Measurements from ENCODE around the gene GRHPR. TPM values are rescaled to one million over a fixed set of nuclear protein-coding genes. Genes with fewer than 3 reads are reported as not detected.

Gene GRHPR
- polyA plus RNA-seq, 2 of the 4 experiments (the other 2 are of a cell fraction) = 111 to 146 TPM

DNA sequence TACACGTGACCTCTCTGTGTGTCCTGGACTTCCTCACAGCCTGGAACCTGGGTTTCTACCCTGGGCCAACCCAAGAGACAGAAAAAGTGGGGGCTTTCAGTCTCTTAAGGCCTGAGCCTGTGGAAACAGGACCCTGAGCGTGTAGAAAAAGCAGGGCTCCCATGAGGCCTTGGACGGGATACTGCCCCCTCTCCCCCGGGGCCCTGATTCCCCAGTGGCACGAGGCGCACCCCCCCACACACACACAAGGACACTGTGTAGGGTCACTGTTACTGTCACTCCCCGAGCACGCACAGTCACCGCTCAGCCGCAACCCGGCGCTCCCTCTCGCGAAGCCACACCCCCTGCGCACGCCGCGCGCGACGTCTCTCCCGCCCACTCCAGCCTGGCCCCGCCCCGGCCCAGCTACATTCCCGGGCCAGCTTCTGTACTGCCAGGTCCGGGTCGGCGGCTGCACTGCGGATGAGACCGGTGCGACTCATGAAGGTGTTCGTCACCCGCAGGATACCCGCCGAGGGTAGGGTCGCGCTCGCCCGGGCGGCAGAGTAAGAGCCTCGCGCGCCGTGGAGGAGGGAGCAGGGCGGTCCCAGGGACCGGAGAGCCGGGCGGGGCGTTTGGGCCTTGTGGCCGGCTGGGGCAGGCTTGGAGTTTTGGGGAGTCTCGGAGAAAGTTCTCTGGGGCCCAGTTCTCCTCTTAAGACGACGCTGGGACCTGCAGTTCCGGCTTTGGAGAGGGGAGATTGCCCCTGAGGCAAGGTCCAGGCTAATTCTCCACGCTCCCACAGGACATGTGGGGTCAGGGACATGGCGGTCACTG, at the start of gene GRHPR (continued):
- no peak for TF ChIP-seq CEBPB (IDR thresholded peaks at IDR 0.05)
- TF ChIP-seq SREBF2 (IDR thresholded peaks at IDR 0.05) = no peak
- no peak for TF ChIP-seq HOXA7 (CRISPR knock-in tag; IDR thresholded peaks at IDR 0.05)
- TF ChIP-seq, protein P1, sequence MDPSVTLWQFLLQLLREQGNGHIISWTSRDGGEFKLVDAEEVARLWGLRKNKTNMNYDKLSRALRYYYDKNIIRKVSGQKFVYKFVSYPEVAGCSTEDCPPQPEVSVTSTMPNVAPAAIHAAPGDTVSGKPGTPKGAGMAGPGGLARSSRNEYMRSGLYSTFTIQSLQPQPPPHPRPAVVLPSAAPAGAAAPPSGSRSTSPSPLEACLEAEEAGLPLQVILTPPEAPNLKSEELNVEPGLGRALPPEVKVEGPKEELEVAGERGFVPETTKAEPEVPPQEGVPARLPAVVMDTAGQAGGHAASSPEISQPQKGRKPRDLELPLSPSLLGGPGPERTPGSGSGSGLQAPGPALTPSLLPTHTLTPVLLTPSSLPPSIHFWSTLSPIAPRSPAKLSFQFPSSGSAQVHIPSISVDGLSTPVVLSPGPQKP (IDR thresholded peaks at IDR 0.05; ENCODE audit: low read depth, low read length) = no peak
- TF ChIP-seq RNF2 (IDR thresholded peaks at IDR 0.05; ENCODE audit: borderline replicate concordance, low read depth) = no peak

DNA sequence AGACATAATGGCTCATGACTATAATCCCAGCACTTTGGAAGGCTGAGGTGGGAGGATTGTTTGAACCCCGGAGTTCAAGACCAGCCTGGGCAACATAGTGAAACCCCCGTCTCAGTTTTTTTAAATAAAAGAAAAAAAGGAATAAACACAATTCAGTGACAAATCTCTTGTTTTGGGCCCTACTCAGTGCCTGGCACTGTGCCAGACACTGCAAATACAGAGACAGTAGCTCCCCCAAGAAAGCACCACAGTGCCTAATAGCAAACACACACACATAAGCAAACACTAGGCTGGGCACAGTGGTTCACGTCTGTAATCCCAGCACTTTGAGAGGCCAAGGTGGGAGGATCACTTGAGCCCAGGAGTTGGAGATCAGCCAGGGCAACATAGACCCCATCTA, 49.7 kb upstream of the GRHPR start:
- no peak overlapping the region for H3K27ac ChIP-seq
- H3K4me1 ChIP-seq = no peaks in the 10 kb centered on the region
- WGBS (ENCODE audit: missing lambda C conversion rate) = 73% methylated on average over 3 of the region's 3 CpGs
- TF ChIP-seq CBX8 (IDR thresholded peaks at IDR 0.05) = no peak
- TF ChIP-seq HOXA7 (CRISPR knock-in tag; IDR thresholded peaks at IDR 0.05) = no peak
- no peak for TF ChIP-seq NPAS2 (CRISPR knock-in tag; IDR thresholded peaks at IDR 0.05; ENCODE audit: borderline replicate concordance)
- H3K9me3 ChIP-seq = no peaks in the 10 kb centered on the region
- no peak overlapping the region for H3K4me3 ChIP-seq
- no peak for DNase-seq (ENCODE audit: low read depth in 1 of 2, low spot score in 1 of 2)
- CTCF ChIA-PET = interaction anchor here (0.8 to 1.7 kb wide), 6 partner anchors 8 to 377 kb away, joined by 3 to 8 read pairs (median 3); no protein-coding TSS in a partner anchor
- ATAC-seq = no peak
- no peak for FAIRE-seq
- no peak overlapping the region for H3K4me2 ChIP-seq
- POLR2A ChIA-PET = no interaction called here

DNA sequence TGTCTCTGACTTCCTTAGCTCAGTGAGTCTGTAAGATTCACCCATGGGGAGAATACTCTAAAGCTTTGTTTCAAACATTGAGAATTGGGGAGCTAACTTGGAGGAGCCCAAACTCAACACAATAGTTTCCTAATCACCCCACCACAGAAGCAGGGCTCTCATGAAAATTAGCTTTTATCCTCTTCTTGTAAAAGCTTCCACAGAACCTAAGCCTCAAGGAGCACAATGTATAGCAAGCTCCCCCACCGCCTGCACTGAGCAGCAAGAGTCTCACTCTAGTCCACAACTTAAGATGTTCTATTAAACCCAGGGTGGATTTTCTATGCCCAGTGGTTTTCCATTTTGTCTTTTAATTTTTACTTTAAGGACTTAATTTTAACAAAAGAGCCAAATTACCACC, 48.9 kb upstream of the GRHPR start:
- CTCF ChIA-PET = interaction anchor here (0.7 to 1.7 kb wide), 6 partner anchors 14 to 1984 kb away, joined by 3 to 8 read pairs (median 4); no protein-coding TSS in a partner anchor

DNA sequence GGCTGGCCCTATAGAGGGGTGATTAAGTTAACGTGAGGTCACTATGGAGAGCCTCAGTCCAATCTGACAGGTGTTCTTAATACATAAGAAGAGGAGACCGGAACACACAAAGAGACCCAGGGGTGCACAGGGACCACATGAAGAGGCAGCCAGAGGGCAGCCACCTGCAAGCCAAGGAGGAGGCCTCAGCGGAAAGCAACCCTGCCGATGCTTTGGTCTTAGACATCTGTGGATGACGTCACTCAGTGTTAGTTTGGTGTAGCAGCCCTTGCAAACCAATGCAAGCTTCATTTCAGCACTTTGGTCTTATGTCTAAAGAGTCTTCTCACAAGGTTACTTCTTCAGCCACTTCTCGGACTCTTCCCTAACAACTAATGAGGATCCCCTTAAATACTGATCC, 47.6 kb upstream of the GRHPR start:
- TF ChIP-seq ZSCAN20 (CRISPR knock-in tag; IDR thresholded peaks at IDR 0.05) (no peak), RARB (CRISPR knock-in tag; IDR thresholded peaks at IDR 0.05) (no peak), TFCP2L1 (CRISPR knock-in tag; IDR thresholded peaks at IDR 0.05) (no peak), NR3C1 (IDR thresholded peaks at IDR 0.05) (no peak), NFE2L2 (conservative IDR thresholded peaks at IDR 0.05; ENCODE audit: low read length) (no peak)
- TF ChIP-seq, protein P2, sequence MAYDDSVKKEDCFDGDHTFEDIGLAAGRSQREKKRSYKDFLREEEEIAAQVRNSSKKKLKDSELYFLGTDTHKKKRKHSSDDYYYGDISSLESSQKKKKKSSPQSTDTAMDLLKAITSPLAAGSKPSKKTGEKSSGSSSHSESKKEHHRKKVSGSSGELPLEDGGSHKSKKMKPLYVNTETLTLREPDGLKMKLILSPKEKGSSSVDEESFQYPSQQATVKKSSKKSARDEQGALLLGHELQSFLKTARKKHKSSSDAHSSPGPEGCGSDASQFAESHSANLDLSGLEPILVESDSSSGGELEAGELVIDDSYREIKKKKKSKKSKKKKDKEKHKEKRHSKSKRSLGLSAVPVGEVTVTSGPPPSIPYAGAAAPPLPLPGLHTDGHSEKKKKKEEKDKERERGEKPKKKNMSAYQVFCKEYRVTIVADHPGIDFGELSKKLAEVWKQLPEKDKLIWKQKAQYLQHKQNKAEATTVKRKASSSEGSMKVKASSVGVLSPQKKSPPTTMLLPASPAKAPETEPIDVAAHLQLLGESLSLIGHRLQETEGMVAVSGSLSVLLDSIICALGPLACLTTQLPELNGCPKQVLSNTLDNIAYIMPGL (CRISPR knock-in tag; IDR thresholded peaks at IDR 0.05; ENCODE audit: borderline replicate concordance) = no peak
- ChIA-PET POLR2A (no interaction called here), CTCF (interaction anchor here (0.6 kb wide), 1 partner anchor 730 kb away, joined by 3 read pairs; no protein-coding TSS in a partner anchor)
- no peak overlapping the region for H3K4me2 ChIP-seq
- no peak overlapping the region for H3K27ac ChIP-seq
- no peak overlapping the region for H3K4me3 ChIP-seq
- no peaks in the 10 kb centered on the region for H3K9me3 ChIP-seq
- no peaks in the 10 kb centered on the region for H3K4me1 ChIP-seq
- 53% methylated on average over 6 of the region's 6 CpGs for WGBS (ENCODE audit: missing lambda C conversion rate)
- FAIRE-seq = no peak
- no peak for DNase-seq (ENCODE audit: low read depth in 1 of 2, low spot score in 1 of 2)
- ATAC-seq = no peak

More for the DNA sequence above, 48.9 kb upstream of the GRHPR start:
- POLR2A ChIA-PET = no interaction called here
- H3K4me2 ChIP-seq = no peak overlapping the region
- no peak overlapping the region for H3K27ac ChIP-seq
- no peak for TF ChIP-seq RFX5 (IDR thresholded peaks at IDR 0.05)
- no peak for TF ChIP-seq PHF8 (IDR thresholded peaks at IDR 0.05; ENCODE audit: borderline replicate concordance, low read depth)
- ATAC-seq (no peak), FAIRE-seq (no peak), DNase-seq (ENCODE audit: low read depth in 1 of 2, low spot score in 1 of 2) (no peak)
- 93% methylated on average over 1 of the region's 1 CpG for WGBS (ENCODE audit: missing lambda C conversion rate)
- H3K4me1 ChIP-seq = no peaks in the 10 kb centered on the region
- H3K9me3 ChIP-seq = no peaks in the 10 kb centered on the region
- H3K4me3 ChIP-seq = no peak overlapping the region

All from A549 (cell line).